CD4-positive, alpha-beta T cell (primary cell): ENCODE measurements around the gene CCDC190. TPM values are rescaled to one million over a fixed set of nuclear protein-coding genes. Genes with fewer than 3 reads are reported as not detected.
"Not testable (repeated sequence)": the region's sequence is repeated elsewhere in the genome, so short reads cannot be mapped to it uniquely, and the experiment has no call there.

Experiments used
- ATAC-seq: fragments of 200-7000 bp; cut with Tn5 transposase; one replicate; pipeline ENCODE4 v1.10.0; 2022; ENCODE audit warnings: mild to moderate bottlenecking; ENCODE audit not compliant: poor library complexity
- CTCF ChIA-PET: fragments of 350-600 bp; sonication (Branson Sonifier 250); formaldehyde crosslinking; loops from one replicate; lab custom pipeline; 2021; ENCODE audit warnings: antibody characterized with exemption, inconsistent platforms; lab: Charles Lee
- POLR2A ChIA-PET: fragments of 350-600 bp; sonication (Branson Sonifier 250); formaldehyde crosslinking; loops from one replicate; lab custom pipeline; 2021; ENCODE audit warnings: antibody characterized with exemption, inconsistent platforms; lab: Charles Lee
- DNase-seq, 14 experiments: peaks; one replicate each; pipeline ENCODE4 v3.0.0-alpha.2; 2013 to 2020; ENCODE audit warnings: mixed read lengths in 2 of 14
- H3K27ac ChIP-seq, 2 donors: one replicate each; pipeline versions ENCODE4 v1.5.1 to v1.7.0; 2013; ENCODE audit warnings: low read length in 2 of 2, low read depth in 1 of 2, mild to moderate bottlenecking in 1 of 2
- H3K27me3 ChIP-seq, 2 experiments: 1 replicate in 1 of 2; 2 replicates in 1 of 2; pipeline versions ENCODE4 v1.6.1 to v1.7.0; 2013; ENCODE audit warnings: low read length in 2 of 2, control low read depth in 1 of 2, mild to moderate bottlenecking in 1 of 2, moderate library complexity in 1 of 2; ENCODE audit not compliant: insufficient read depth in 2 of 2, control insufficient read depth in 1 of 2
- H3K36me3 ChIP-seq: one replicate; pipeline ENCODE4 v1.6.1; 2013; ENCODE audit warnings: low read length, control low read depth; ENCODE audit not compliant: insufficient read depth
- H3K4me1 ChIP-seq: one replicate; pipeline ENCODE4 v1.6.1; 2013; ENCODE audit warnings: low read length, control low read depth; ENCODE audit not compliant: insufficient read depth
- H3K4me3 ChIP-seq: one replicate; pipeline ENCODE4 v1.5.1; 2013; ENCODE audit warnings: mild to moderate bottlenecking, low read length, moderate library complexity
- H3K9me3 ChIP-seq, 2 experiments: 1 replicate in 1 of 2; 2 replicates in 1 of 2; pipeline versions ENCODE4 v1.6.1 to v1.7.0; 2013; ENCODE audit warnings: low read length in 2 of 2, mild to moderate bottlenecking in 2 of 2, control low read depth in 1 of 2, moderate library complexity in 1 of 2; ENCODE audit not compliant: control insufficient read depth in 1 of 2, insufficient read depth in 1 of 2
- H3K27ac Mint-ChIP-seq: one replicate; pipeline ENCODE4 v1.8.0; 2020; ENCODE audit warnings: mixed read lengths
- H3K27me3 Mint-ChIP-seq: one replicate; pipeline ENCODE4 v1.8.0; 2021; ENCODE audit warnings: mixed read lengths
- H3K36me3 Mint-ChIP-seq: one replicate; pipeline ENCODE4 v1.8.0; 2021; ENCODE audit warnings: low read depth, mixed read lengths
- H3K4me1 Mint-ChIP-seq: one replicate; pipeline ENCODE4 v1.8.0; 2021; ENCODE audit warnings: low read depth, mixed read lengths
- H3K4me3 Mint-ChIP-seq: one replicate; pipeline ENCODE4 v1.8.0; 2020; ENCODE audit warnings: mild to moderate bottlenecking, mixed read lengths
- H3K9me3 Mint-ChIP-seq: one replicate; pipeline ENCODE4 v1.8.0; 2020; ENCODE audit warnings: mixed read lengths
- CTCF ChIP-seq: fragments of 200-600 bp; IDR thresholded peaks from one replicate; pipeline ENCODE4 v1.8.0; 2022; ENCODE audit warnings: antibody characterized with exemption, mild to moderate bottlenecking
- intact Hi-C, 2 experiments: fragments of 100-400 bp; cut with DNase I in 1 of 2; cut with micrococcal nuclease in 1 of 2; formaldehyde crosslinking; loops; one replicate each; pipeline versions ENCODE4 v1.15.1 to v1.9.0; 2023 to 2025; cut with DNase I, micrococcal nuclease
- total RNA-seq, 174 experiments: library from RNA in 2 of 174; stranded (reverse) in 2 of 174; gene quantifications; one replicate each; pipeline ENCODE4 v1.2.3 and lab custom pipeline; 2021 to 2026

Gene CCDC190
- total RNA-seq, 2 experiments from 2014 or later: not detected

GRCh38 chr1:162882248-162882674 is 21.3 kb upstream of the CCDC190 start:
- ChIA-PET CTCF (no interaction called here), POLR2A (no interaction called here)
- intact Hi-C loops: no loop called here
- TF ChIP-seq CTCF: no peak
- H3K9me3 ChIP-seq: no peaks in the 10 kb centered on the region
- peaks cover 0 to 8% of the 10 kb centered on the region in 2 experiments for H3K27me3 ChIP-seq
- no peaks in the 10 kb centered on the region for H3K4me1 Mint-ChIP-seq
- H3K27ac ChIP-seq: no peak overlapping the region
- no peak overlapping the region for H3K27ac Mint-ChIP-seq
- ATAC-seq (no peak), DNase-seq (no peak)
- no peaks in the 10 kb centered on the region for H3K4me1 ChIP-seq
- no peaks in the 10 kb centered on the region for H3K9me3 Mint-ChIP-seq
- H3K4me3 ChIP-seq: no peak overlapping the region
- peaks cover 26% of the 10 kb centered on the region for H3K27me3 Mint-ChIP-seq
- no peaks in the 10 kb centered on the region for H3K36me3 ChIP-seq
- H3K4me3 Mint-ChIP-seq: no peak overlapping the region
- H3K36me3 Mint-ChIP-seq: no peaks in the 10 kb centered on the region

- Histone ChIP-seq H3K27ac (no peak overlapping the region), H3K4me3 (no peak overlapping the region), H3K4me1 (no peaks in the 10 kb centered on the region), H3K9me3 (no peaks in the 10 kb centered on the region), H3K27me3 (peaks cover 2 to 8% of the 10 kb centered on the region in 2 experiments), H3K36me3 (no peaks in the 10 kb centered on the region)
- Mint-ChIP-seq H3K9me3 (no peaks in the 10 kb centered on the region), H3K4me1 (no peaks in the 10 kb centered on the region), H3K36me3 (no peaks in the 10 kb centered on the region), H3K27me3 (peaks cover 31% of the 10 kb centered on the region), H3K27ac (no peak overlapping the region), H3K4me3 (no peak overlapping the region)
- ChIA-PET CTCF (no interaction called here), POLR2A (no interaction called here)
- intact Hi-C loops: no loop called here
- ATAC-seq: no peak
- no peak for DNase-seq
- TF ChIP-seq CTCF: no peak
These were observed 20.6 kb upstream of the CCDC190 start for GRCh38 chr1:162881590-162881989.

- ATAC-seq, H3K4me1 Mint-ChIP-seq, H3K27ac ChIP-seq, H3K9me3 Mint-ChIP-seq, H3K36me3 Mint-ChIP-seq, H3K4me1 ChIP-seq, H3K4me3 Mint-ChIP-seq, CTCF ChIA-PET, H3K4me3 ChIP-seq, H3K9me3 ChIP-seq, H3K27me3 ChIP-seq, H3K36me3 ChIP-seq, POLR2A ChIA-PET, intact Hi-C loops, H3K27ac Mint-ChIP-seq, DNase-seq: not testable (repeated sequence)
- H3K27me3 Mint-ChIP-seq: peaks cover 40% of the 10 kb centered on the region
These were observed 19.6 kb upstream of the CCDC190 start for GRCh38 chr1:162880617-162881016.

GRCh38 chr1:162878000-162878596 is 17.1 kb upstream of the CCDC190 start:
- H3K36me3 ChIP-seq: no peaks in the 10 kb centered on the region
- peaks cover 10 to 18% of the 10 kb centered on the region in 2 experiments for H3K27me3 ChIP-seq
- Mint-ChIP-seq H3K27me3 (peaks cover 56% of the 10 kb centered on the region), H3K36me3 (no peaks in the 10 kb centered on the region), H3K4me3 (no peak overlapping the region), H3K9me3 (peaks cover under 1% of the 10 kb centered on the region), H3K27ac (no peak overlapping the region), H3K4me1 (no peaks in the 10 kb centered on the region)
- H3K27ac ChIP-seq: no peak overlapping the region
- peak in 2 of 14 experiments; percentile 24 to 29 for DNase-seq
- intact Hi-C loops: no loop called here
- no peaks in the 10 kb centered on the region for H3K9me3 ChIP-seq
- ChIA-PET CTCF (no interaction called here), POLR2A (no interaction called here)
- no peak for ATAC-seq
- H3K4me1 ChIP-seq: no peaks in the 10 kb centered on the region
- no peak overlapping the region for H3K4me3 ChIP-seq
- no peak for TF ChIP-seq CTCF
